D721Med (cell line): ENCODE results near the gene ABLIM1.

ENCODE experiments used
- DNase-seq: peaks from one replicate; pipeline ENCODE4 v3.0.0; 2011; ENCODE audit warnings: low spot score; ENCODE audit not compliant: insufficient read length
- FAIRE-seq: peaks from 2 replicates; lab custom pipeline; 2011; peaks lifted over from hg19 to GRCh38; lab: Jason Lieb, UNC
- TF ChIP-seq, protein P1 (sequence below): IDR thresholded peaks from 2 replicates; pipeline ENCODE4 v1.5.1; 2012; ENCODE audit warnings: mild to moderate bottlenecking, control low read depth; ENCODE audit not compliant: insufficient read depth; ENCODE audit errors: missing control alignments

The ABLIM1 gene

DNA sequence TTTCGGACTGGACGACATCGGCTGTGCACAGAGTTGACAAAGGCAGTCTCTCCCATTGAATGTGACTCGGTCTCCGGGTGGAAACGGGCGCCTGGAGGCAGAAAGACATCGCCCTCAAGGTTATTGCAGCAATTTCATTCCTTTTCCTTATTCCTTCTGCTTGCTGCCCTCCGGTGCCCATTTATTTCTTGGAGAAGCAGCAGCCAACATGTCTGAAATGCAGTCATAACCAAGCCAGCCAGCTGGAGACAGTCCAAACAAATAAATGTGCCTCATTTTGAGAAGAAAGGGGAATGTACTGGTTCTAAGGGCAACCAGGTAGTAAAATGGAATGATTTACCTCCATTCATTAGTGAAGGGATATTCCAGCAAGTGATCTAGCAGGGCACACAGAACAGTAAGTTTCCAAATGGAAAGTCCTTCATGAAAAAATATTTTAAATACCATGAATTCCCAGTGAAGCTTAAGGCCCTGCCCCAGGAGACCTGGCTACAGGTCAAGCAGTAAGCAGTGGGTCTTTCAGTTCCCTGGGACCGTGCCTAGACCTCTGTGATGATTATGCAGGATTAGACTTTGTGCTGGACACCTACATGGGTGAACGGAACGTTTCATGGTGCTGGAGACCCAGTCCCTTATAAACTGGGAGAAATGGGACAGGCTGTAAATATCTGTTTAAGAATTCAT is 86.6 kb downstream of the ABLIM1 start:
- TF ChIP-seq, protein P1, sequence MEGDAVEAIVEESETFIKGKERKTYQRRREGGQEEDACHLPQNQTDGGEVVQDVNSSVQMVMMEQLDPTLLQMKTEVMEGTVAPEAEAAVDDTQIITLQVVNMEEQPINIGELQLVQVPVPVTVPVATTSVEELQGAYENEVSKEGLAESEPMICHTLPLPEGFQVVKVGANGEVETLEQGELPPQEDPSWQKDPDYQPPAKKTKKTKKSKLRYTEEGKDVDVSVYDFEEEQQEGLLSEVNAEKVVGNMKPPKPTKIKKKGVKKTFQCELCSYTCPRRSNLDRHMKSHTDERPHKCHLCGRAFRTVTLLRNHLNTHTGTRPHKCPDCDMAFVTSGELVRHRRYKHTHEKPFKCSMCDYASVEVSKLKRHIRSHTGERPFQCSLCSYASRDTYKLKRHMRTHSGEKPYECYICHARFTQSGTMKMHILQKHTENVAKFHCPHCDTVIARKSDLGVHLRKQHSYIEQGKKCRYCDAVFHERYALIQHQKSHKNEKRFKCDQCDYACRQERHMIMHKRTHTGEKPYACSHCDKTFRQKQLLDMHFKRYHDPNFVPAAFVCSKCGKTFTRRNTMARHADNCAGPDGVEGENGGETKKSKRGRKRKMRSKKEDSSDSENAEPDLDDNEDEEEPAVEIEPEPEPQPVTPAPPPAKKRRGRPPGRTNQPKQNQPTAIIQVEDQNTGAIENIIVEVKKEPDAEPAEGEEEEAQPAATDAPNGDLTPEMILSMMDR, result no peak
- no peak for DNase-seq
- no peak for FAIRE-seq

DNA sequence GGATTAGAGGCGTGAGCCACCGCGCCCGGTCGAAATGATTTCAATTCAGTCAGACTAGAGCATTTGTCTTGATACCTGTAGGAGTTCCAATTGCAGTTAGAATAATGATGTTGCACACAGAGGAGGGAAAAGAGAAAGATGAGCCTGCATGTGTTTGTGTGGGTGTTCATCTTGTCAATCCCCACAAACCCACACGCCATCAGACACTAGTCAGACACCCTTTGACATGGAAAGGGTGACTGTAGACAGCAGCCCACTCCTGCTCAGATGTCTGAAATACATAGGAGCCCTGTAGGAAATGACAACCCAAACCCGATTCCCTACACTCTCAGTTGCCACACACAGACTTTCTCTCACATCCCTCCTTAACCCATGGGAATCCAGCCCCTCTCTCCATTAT is 92.0 kb downstream of the ABLIM1 start:
- FAIRE-seq (no peak), DNase-seq (no peak)
- TF ChIP-seq, protein P1, result no peak

DNA sequence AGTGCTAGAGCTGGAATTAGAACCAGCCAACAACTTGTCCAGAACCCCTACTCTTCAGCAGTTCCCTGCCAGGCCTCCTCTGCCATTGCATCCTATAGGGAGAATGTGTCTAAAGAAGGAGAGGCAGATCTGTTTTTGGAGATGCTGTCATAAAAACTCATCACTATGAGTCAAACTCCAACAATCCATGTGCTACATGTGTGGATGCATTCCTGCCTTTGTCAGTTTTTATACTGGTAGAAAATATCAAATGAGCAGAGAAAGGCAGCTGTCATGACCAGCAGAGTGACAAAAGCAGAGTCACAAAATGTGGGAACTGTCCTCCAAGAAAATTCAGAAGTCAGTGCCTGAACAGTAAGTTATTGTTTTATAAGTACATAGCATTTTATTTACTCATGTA is 93.0 kb downstream of the ABLIM1 start:
- TF ChIP-seq, protein P1, result no peak
- FAIRE-seq, result no peak
- no peak for DNase-seq

DNA sequence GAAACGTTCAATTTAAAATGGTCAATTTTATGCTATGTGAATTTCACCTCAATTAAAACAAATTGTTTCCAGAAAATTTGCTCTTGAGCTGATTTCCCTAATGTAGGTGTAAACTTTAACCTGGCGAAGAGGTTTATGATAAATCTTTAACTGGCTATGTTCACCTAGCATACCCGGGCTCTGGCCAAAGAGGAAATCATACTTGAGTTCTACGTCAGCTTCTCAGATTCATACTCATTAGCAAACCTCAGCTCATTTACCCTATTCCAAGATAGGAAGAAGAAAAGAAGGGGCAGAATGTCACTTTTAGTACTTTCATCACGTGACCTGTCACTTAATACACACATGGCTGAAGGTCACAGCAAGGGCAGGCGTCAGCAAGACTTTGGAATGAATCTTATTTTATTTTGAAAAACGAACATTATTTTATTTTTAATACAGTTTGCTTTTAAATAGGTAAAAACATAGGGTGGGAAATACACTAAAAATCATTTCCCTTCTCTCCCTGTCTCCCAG is 97.0 kb downstream of the ABLIM1 start:
- DNase-seq, result no peak
- TF ChIP-seq, protein P1, result no peak
- FAIRE-seq, result no peak

DNA sequence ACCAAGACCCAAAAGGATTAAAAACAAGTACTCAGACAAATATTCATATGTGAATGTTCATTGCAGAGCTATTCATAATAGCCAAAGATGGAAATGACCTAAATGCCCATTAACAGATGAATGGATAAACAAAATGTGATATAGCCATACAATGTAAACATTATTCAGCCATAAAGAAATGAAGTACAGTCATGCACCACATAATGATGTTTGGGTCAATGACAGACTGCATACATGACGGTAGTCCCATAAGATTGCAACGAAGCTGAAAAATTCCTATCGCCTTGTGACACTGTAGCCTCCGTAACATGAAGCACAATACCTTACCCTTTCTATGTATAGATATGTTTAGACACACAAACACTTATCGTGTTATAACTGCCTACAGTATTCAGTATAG is 97.9 kb downstream of the ABLIM1 start:
- FAIRE-seq (no peak), DNase-seq (no peak)
- TF ChIP-seq, protein P1, result no peak

DNA sequence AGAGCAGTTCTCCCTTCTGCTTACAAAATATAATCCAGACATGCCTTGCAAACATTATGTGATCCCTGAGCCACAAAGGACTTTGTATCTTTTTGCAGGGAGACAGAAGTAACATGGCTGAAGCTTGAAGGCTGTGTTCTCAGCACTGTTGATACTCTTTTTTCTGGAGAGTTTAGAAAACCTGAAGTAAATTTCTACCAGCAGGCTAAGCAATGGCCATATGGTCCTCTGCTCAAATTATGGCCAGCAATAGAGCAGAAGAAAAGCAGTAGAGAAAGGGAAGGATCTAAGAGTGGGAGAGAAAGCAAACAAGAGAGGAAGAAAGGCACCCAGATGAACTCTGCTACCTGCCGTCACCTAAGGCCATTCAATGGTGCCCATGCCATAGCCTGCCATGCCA is 98.4 kb downstream of the ABLIM1 start:
- TF ChIP-seq, protein P1, result no peak
- DNase-seq (no peak), FAIRE-seq (no peak)

DNA sequence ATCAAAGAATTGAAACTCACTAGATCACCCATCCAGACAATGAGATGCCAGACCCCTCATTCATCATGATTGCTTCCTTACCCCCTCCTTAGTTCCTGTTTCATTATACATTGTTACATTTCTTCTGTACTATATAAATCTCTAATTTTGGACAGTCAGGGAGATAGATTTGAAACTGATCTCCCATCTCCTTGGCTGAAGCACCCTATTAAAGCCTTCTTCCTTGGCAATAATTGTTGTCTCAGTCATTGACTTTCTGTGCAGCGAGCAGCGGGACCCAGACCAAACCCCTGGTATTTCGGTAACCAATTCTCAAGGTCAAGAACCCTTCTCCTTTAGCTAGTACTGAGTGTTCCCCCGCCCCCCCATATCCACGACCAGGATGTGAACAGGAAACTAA is 100.2 kb downstream of the ABLIM1 start:
- TF ChIP-seq, protein P1, result no peak
- no peak for DNase-seq
- FAIRE-seq, result no peak
